Thyroid gland (tissue), 4 donors: ENCODE data around the gene FAM43A. TPM values are rescaled to one million over a fixed set of nuclear protein-coding genes. Genes with fewer than 3 reads are reported as not detected.

Experiments used
- DNase-seq, 2 donors: peaks; one replicate each; pipeline ENCODE4 v3.0.0-alpha.2; 2019
- H3K27ac ChIP-seq, 3 donors: fragments of 200-600 bp; sonication (generic); 1 replicate in 2 of 3; 2 replicates in 1 of 3; pipeline ENCODE4 v1.5.1; 2016 to 2019; ENCODE audit warnings: mild to moderate bottlenecking in 1 of 3, moderate library complexity in 1 of 3
- H3K27me3 ChIP-seq: fragments of 200-600 bp; sonication (generic); one replicate; pipeline ENCODE4 v1.5.1; 2019
- H3K36me3 ChIP-seq, 2 donors: fragments of 200-600 bp; sonication (generic); one replicate each; pipeline ENCODE4 v1.5.1; 2016 to 2019
- H3K4me1 ChIP-seq, 2 donors: fragments of 200-600 bp; sonication (generic); one replicate each; pipeline ENCODE4 v1.5.1; 2017 to 2019
- H3K4me3 ChIP-seq, 3 donors: fragments of 200-600 bp; sonication (generic); replicated peaks in 1 of 3; 1 replicate in 2 of 3; 2 replicates in 1 of 3; pipeline ENCODE4 v1.5.1; 2016; ENCODE audit warnings: mild to moderate bottlenecking in 1 of 3
- H3K9me3 ChIP-seq: fragments of 200-600 bp; sonication (generic); one replicate; pipeline ENCODE4 v1.5.1; 2017
- POLR2A ChIP-seq, 2 donors: fragments of 450-650 bp; IDR thresholded peaks; one replicate each; pipeline ENCODE4 v1.6.1; 2017; ENCODE audit warnings: antibody characterized with exemption in 2 of 2, mild to moderate bottlenecking in 2 of 2, moderate library complexity in 1 of 2
- WGBS, 2 donors: methylation state at CpG; one replicate each; pipeline ENCODE4 v1.1.5; 2017; 5-methylcytosine and 5-hydroxymethylcytosine counted together
- intact Hi-C: fragments of 100-400 bp; cut with DNase I; formaldehyde crosslinking; loops from one replicate; pipeline ENCODE4 v1.15.1; 2023
- total RNA-seq, 4 donors: library from RNA; depleted of rRNA; stranded (reverse); fragments of >200 nt; gene quantifications; one replicate each; pipeline ENCODE4 v1.2.3, GENCODE V29; 2016
- TF ChIP-seq, protein P1 (sequence below), 6 experiments: fragments of 200-600 bp in 3 of 6; fragments of 450-650 bp in 3 of 6; sonication (generic) in 3 of 6; IDR thresholded peaks; one replicate each; pipeline ENCODE4 v1.5.1; 2016 to 2019; ENCODE audit warnings: antibody characterized with exemption in 6 of 6, mild to moderate bottlenecking in 2 of 6, inconsistent platforms in 1 of 6, moderate library complexity in 1 of 6

FAM43A gene
- total RNA-seq, 4 donors from 2014 or later, result 16.8 to 33.9 (median 22.4) TPM

GRCh38 chr3:194675081-194675640 is 10.5 kb upstream of the FAM43A start:
- H3K4me3 ChIP-seq, result no peak overlapping the region
- H3K9me3 ChIP-seq, result no peaks in the 10 kb centered on the region
- WGBS, 2 donors, result 46 to 57% methylated on average over 8 to 12 of the region's 12 CpGs
- H3K4me1 ChIP-seq, result peaks cover 10 to 17% of the 10 kb centered on the region in 2 donors
- H3K36me3 ChIP-seq, result no peaks in the 10 kb centered on the region
- no peak for DNase-seq
- H3K27ac ChIP-seq, result no peak overlapping the region
- TF ChIP-seq, protein P1, sequence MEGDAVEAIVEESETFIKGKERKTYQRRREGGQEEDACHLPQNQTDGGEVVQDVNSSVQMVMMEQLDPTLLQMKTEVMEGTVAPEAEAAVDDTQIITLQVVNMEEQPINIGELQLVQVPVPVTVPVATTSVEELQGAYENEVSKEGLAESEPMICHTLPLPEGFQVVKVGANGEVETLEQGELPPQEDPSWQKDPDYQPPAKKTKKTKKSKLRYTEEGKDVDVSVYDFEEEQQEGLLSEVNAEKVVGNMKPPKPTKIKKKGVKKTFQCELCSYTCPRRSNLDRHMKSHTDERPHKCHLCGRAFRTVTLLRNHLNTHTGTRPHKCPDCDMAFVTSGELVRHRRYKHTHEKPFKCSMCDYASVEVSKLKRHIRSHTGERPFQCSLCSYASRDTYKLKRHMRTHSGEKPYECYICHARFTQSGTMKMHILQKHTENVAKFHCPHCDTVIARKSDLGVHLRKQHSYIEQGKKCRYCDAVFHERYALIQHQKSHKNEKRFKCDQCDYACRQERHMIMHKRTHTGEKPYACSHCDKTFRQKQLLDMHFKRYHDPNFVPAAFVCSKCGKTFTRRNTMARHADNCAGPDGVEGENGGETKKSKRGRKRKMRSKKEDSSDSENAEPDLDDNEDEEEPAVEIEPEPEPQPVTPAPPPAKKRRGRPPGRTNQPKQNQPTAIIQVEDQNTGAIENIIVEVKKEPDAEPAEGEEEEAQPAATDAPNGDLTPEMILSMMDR (IDR thresholded peaks at IDR 0.05), result no peak
- TF ChIP-seq POLR2A (IDR thresholded peaks at IDR 0.05), result no peak
- no peaks in the 10 kb centered on the region for H3K27me3 ChIP-seq
- intact Hi-C loops, result no loop called here

- no peak for DNase-seq
- no peak overlapping the region for H3K4me3 ChIP-seq
- intact Hi-C loops, result no loop called here
- H3K4me1 ChIP-seq, result peaks cover 7 to 13% of the 10 kb centered on the region in 2 donors
- TF ChIP-seq, protein P1 (IDR thresholded peaks at IDR 0.05), result no peak
- TF ChIP-seq POLR2A (IDR thresholded peaks at IDR 0.05), result no peak
- H3K27me3 ChIP-seq, result no peaks in the 10 kb centered on the region
- H3K9me3 ChIP-seq, result no peaks in the 10 kb centered on the region
- H3K27ac ChIP-seq, result no peak overlapping the region
- H3K36me3 ChIP-seq, result no peaks in the 10 kb centered on the region
- 33 to 41% methylated on average over 4 of the region's 4 CpGs for WGBS, 2 donors
Measured at GRCh38 chr3:194675680-194676079, 10.0 kb upstream of the FAM43A start.

DNA sequence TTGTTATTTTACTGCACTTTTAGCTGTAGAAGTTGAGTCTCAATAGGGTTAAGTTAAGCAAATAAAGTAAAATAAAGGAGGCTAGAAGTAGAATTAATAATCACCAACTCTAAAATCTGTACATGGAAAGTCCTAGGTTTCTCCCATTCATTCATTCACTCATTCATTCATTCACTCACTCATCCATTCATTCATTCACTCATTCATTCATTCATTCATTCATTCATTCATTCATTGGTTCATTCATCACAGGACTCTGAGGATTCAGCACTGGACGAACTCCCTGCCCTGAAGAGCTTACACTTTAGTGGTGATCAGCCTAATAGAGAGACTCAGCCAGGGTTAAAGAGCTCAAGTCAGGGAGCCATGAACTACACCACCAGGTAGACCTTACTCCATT is 9.2 kb upstream of the FAM43A start:
- intact Hi-C loops, result no loop called here
- no peak for DNase-seq
- no peak overlapping the region for H3K27ac ChIP-seq
- H3K4me3 ChIP-seq, result no peak overlapping the region
- peaks cover 0 to 5% of the 10 kb centered on the region in 2 donors for H3K4me1 ChIP-seq
- no peaks in the 10 kb centered on the region for H3K27me3 ChIP-seq
- H3K36me3 ChIP-seq, result no peaks in the 10 kb centered on the region
- H3K9me3 ChIP-seq, result no peaks in the 10 kb centered on the region
- TF ChIP-seq POLR2A (IDR thresholded peaks at IDR 0.05), result no peak
- TF ChIP-seq, protein P1 (IDR thresholded peaks at IDR 0.05), result no peak
- 75 to 77% methylated on average over 1 of the region's 1 CpG for WGBS, 2 donors

GRCh38 chr3:194680888-194681615 is 4.6 kb upstream of the FAM43A start:
- WGBS, 2 donors, result 81% methylated on average over 11 of the region's 11 CpGs
- no peak overlapping the region for H3K4me3 ChIP-seq

More at GRCh38 chr3:194680888-194681615, 4.6 kb upstream of the FAM43A start:
- no peaks in the 10 kb centered on the region for H3K9me3 ChIP-seq
- TF ChIP-seq, protein P1 (IDR thresholded peaks at IDR 0.05), result no peak
- no peak for TF ChIP-seq POLR2A (IDR thresholded peaks at IDR 0.05)
- H3K27ac ChIP-seq, result no peak overlapping the region
- DNase-seq, result no peak
- H3K4me1 ChIP-seq, result peaks cover 5 to 11% of the 10 kb centered on the region in 2 donors
- H3K27me3 ChIP-seq, result no peaks in the 10 kb centered on the region
- no peaks in the 10 kb centered on the region for H3K36me3 ChIP-seq
- intact Hi-C loops, result loop anchor here (5.0 to 10.0 kb wide), 2 partner anchors 304 to 576 kb away; no protein-coding TSS in a partner anchor
